HCT116 (cell line): ENCODE data around the gene IER3. TPM values are rescaled to one million over a fixed set of nuclear protein-coding genes. Genes with fewer than 3 reads are reported as not detected.

Source experiments
- ATAC-seq: fragments of 200-7000 bp; cut with Tn5 transposase; 2 replicates; pipeline ENCODE4 v1.9.1; 2020; ENCODE audit warnings: mild to moderate bottlenecking, moderate library complexity
- BruUV-seq: library from RNA; stranded (reverse); fragments of 400-500 nt; replicated peaks from 2 replicates; lab custom pipeline; 2021; lab: Mats Ljungman, UMichigan
- CTCF ChIA-PET: fragments of 300-600 bp; sonication (Branson Sonifier 250); formaldehyde crosslinking; loops from one replicate; lab custom pipeline; 2021; ENCODE audit warnings: antibody characterized with exemption; lab: Charles Lee
- POLR2A ChIA-PET: fragments of 300-600, 350-600 bp; sonication (Branson Sonifier 250); formaldehyde crosslinking; loops from one replicate; lab custom pipeline; 2021; ENCODE audit warnings: antibody characterized with exemption; lab: Charles Lee
- RAD21 ChIA-PET, 2 experiments: fragments of 300-600 bp; sonication (Branson Sonifier 250); formaldehyde crosslinking; loops; one replicate each; lab custom pipeline; 2023; ENCODE audit warnings: low total read pairs in 2 of 2; ENCODE audit not compliant: uncharacterized antibody in 2 of 2, unreplicated experiment in 2 of 2, low non-redundant PET in 1 of 2; lab: Charles Lee
- DNase-seq: peaks from one replicate; pipeline ENCODE4 v3.0.0-alpha.2; 2010; ENCODE audit warnings: low read depth, low spot score
- H2AFZ ChIP-seq: fragments of 200-600 bp; shearing (Covaris generic), sonication (generic); 2 replicates; pipeline ENCODE4 v1.6.1; 2017; ENCODE audit warnings: low read depth, mixed run types, mixed read lengths, antibody characterized with exemption, low read length; ENCODE audit not compliant: poor library complexity, severe bottlenecking
- H3K27ac ChIP-seq: 2 replicates; pipeline ENCODE4 v1.5.1; 2012; ENCODE audit warnings: low read depth, low read length
- H3K27me3 ChIP-seq: fragments of 200-600 bp; sonication (generic); 2 replicates; pipeline ENCODE4 v1.6.1; 2016; ENCODE audit warnings: mixed run types, low read length, mixed read lengths; ENCODE audit not compliant: insufficient read depth
- H3K36me3 ChIP-seq, 2 experiments: fragments of 200-500 bp in 1 of 2; fragments of 200-600 bp in 1 of 2; sonication (Bioruptor generic) in 1 of 2; sonication (generic) in 1 of 2; 2 replicates each; pipeline versions ENCODE4 v1.5.1 to v1.6.1; 2014 to 2016; ENCODE audit warnings: low read length in 2 of 2, inconsistent platforms in 1 of 2, mixed read lengths in 1 of 2, mixed run types in 1 of 2; ENCODE audit not compliant: insufficient read depth in 2 of 2, control insufficient read depth in 1 of 2
- H3K4me1 ChIP-seq, 2 experiments: fragments of 200-600 bp in 1 of 2; sonication (generic) in 1 of 2; 2 replicates each; pipeline versions ENCODE4 v1.5.1 to v1.6.1; 2012 to 2017; ENCODE audit warnings: low read length in 2 of 2, inconsistent platforms in 1 of 2, mild to moderate bottlenecking in 1 of 2, mixed read lengths in 1 of 2, mixed run types in 1 of 2, moderate library complexity in 1 of 2; ENCODE audit not compliant: insufficient read depth in 2 of 2, control insufficient read depth in 1 of 2
- H3K4me2 ChIP-seq: fragments of 200-600 bp; sonication (generic); 2 replicates; pipeline ENCODE4 v1.6.1; 2017; ENCODE audit warnings: mixed run types, low read length, mixed read lengths
- H3K4me3 ChIP-seq, 2 experiments: fragments of 200-600 bp in 1 of 2; sonication (generic) in 1 of 2; replicated peaks in 1 of 2; 2 replicates each; pipeline ENCODE4 v1.5.1; 2011 to 2016; ENCODE audit warnings: low read length in 2 of 2, control low read depth in 1 of 2, low read depth in 1 of 2, mild to moderate bottlenecking in 1 of 2, mixed read lengths in 1 of 2, mixed run types in 1 of 2
- H3K79me2 ChIP-seq: fragments of 200-600 bp; sonication (generic); 2 replicates; pipeline ENCODE4 v1.6.1; 2017; ENCODE audit warnings: mild to moderate bottlenecking, mixed run types, low read length, moderate library complexity, mixed read lengths; ENCODE audit not compliant: insufficient read depth
- H3K9ac ChIP-seq: fragments of 200-600 bp; sonication (generic); 2 replicates; pipeline ENCODE4 v1.6.1; 2016; ENCODE audit warnings: low read length, mixed read lengths
- H3K9me2 ChIP-seq: fragments of 200-600 bp; sonication (generic), shearing (Covaris generic); 2 replicates; pipeline ENCODE4 v1.6.1; 2017; ENCODE audit warnings: mixed run types, mild to moderate bottlenecking, moderate library complexity; ENCODE audit not compliant: insufficient read depth
- H3K9me3 ChIP-seq, 2 experiments: fragments of 200-500 bp in 1 of 2; fragments of 200-600 bp in 1 of 2; sonication (Bioruptor generic) in 1 of 2; sonication (generic) in 1 of 2; 2 replicates each; pipeline ENCODE4 v1.6.1; 2014 to 2017; ENCODE audit warnings: low read length in 2 of 2, mixed read lengths in 2 of 2, inconsistent platforms in 1 of 2, low read depth in 1 of 2, mild to moderate bottlenecking in 1 of 2, mixed run types in 1 of 2, moderate library complexity in 1 of 2; ENCODE audit not compliant: control insufficient read depth in 1 of 2, insufficient read depth in 1 of 2
- H4K20me1 ChIP-seq: fragments of 200-600 bp; sonication (generic), shearing (Covaris generic); 2 replicates; pipeline ENCODE4 v1.6.1; 2017; ENCODE audit warnings: mixed run types, mild to moderate bottlenecking, moderate library complexity; ENCODE audit not compliant: insufficient read depth
- ATF3 ChIP-seq: IDR thresholded peaks from 2 replicates; pipeline ENCODE4 v1.6.1; 2012
- CEBPB ChIP-seq: IDR thresholded peaks from 2 replicates; pipeline ENCODE4 v1.6.1; 2012; ENCODE audit warnings: low read depth
- EGR1 ChIP-seq: IDR thresholded peaks from 2 replicates; pipeline ENCODE4 v1.6.1; 2012; ENCODE audit warnings: low read depth
- ELF1 ChIP-seq: IDR thresholded peaks from 2 replicates; pipeline ENCODE4 v1.6.1; 2012; ENCODE audit warnings: low read depth, borderline replicate concordance
- FOSL1 ChIP-seq: IDR thresholded peaks from 2 replicates; pipeline ENCODE4 v1.6.1; 2012; ENCODE audit warnings: low read depth
- POLR2A ChIP-seq: IDR thresholded peaks from 2 replicates; pipeline ENCODE4 v1.7.0; 2011; ENCODE audit warnings: borderline replicate concordance; ENCODE audit not compliant: insufficient read depth, insufficient read length; ENCODE audit errors: extremely low read depth
- POLR2AphosphoS5 ChIP-seq: IDR thresholded peaks from 2 replicates; pipeline ENCODE4 v1.6.1; 2011; ENCODE audit warnings: mild to moderate bottlenecking, low read depth, low read length, moderate library complexity
- RAD21 ChIP-seq: IDR thresholded peaks from 2 replicates; pipeline ENCODE4 v1.6.1; 2012; ENCODE audit warnings: low read depth, mild to moderate bottlenecking
- REST ChIP-seq: IDR thresholded peaks from 2 replicates; pipeline ENCODE4 v1.6.1; 2012; ENCODE audit warnings: low read depth
- SIN3A ChIP-seq: IDR thresholded peaks from 2 replicates; pipeline ENCODE4 v1.6.1; 2012; ENCODE audit warnings: low read depth
- SP1 ChIP-seq: IDR thresholded peaks from 2 replicates; pipeline ENCODE4 v1.6.1; 2012; ENCODE audit warnings: low read depth
- SRF ChIP-seq: IDR thresholded peaks from 2 replicates; pipeline ENCODE4 v1.6.1; 2012; ENCODE audit warnings: low read depth
- intact Hi-C: fragments of 100-400 bp; cut with micrococcal nuclease; formaldehyde crosslinking; loops from 2 replicates; pipeline ENCODE4 v1.10.0; 2022
- total RNA-seq: library from RNA; stranded (reverse); gene quantifications from one replicate; pipeline ENCODE4 v1.2.1, GENCODE V29; 2021; ENCODE audit not compliant: unreplicated experiment
- TF ChIP-seq, protein P1 (sequence below): IDR thresholded peaks from 2 replicates; pipeline ENCODE4 v1.6.1; 2012

Gene IER3
- total RNA-seq, 1 experiment from 2014 or later: 952 TPM

- H3K36me3 ChIP-seq: peaks cover 5 to 7% of the 10 kb centered on the region in 2 experiments; a peak in 1 of 4 replicates
- no peak overlapping the region for H3K4me3 ChIP-seq
- H3K27ac ChIP-seq: no peak overlapping the region
- H3K27me3 ChIP-seq: no peaks in the 10 kb centered on the region
- H3K9me2 ChIP-seq: no peaks in the 10 kb centered on the region
- H2AFZ ChIP-seq: no peak overlapping the region
- DNase-seq (no peak), ATAC-seq (no peak)
- peaks cover 21 to 50% of the 10 kb centered on the region in 2 experiments for H3K4me1 ChIP-seq
- no peaks in the 10 kb centered on the region for H4K20me1 ChIP-seq
- H3K4me2 ChIP-seq: no peak overlapping the region
- intact Hi-C loops: no loop called here
- TF ChIP-seq ELF1 (no peak), POLR2A (no peak), EGR1 (no peak), RAD21 (no peak), CEBPB (no peak), POLR2AphosphoS5 (no peak), FOSL1 (no peak), REST (no peak), SIN3A (no peak), SP1 (no peak), SRF (no peak), ATF3 (no peak)
- TF ChIP-seq, protein P1, sequence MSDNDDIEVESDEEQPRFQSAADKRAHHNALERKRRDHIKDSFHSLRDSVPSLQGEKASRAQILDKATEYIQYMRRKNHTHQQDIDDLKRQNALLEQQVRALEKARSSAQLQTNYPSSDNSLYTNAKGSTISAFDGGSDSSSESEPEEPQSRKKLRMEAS: no peak
- ChIA-PET CTCF (no interaction called here), RAD21 (interaction anchor here in 1 of 2 experiments (0.5 kb wide), 1 partner anchor 188 kb away, joined by 6 read pairs; no protein-coding TSS in a partner anchor), POLR2A (interaction anchor here (0.8 to 16.4 kb wide), 6 partner anchors 10 to 63 kb away, joined by 3 to 680 read pairs (median 4); partner anchors contain the start of gene MDC1)
- H3K9me3 ChIP-seq: no peaks in the 10 kb centered on the region
- peaks cover 7% of the 10 kb centered on the region for H3K79me2 ChIP-seq
- H3K9ac ChIP-seq: no peak overlapping the region
- BruUV-seq: no TSS peak
These were observed 5.8 kb downstream of the IER3 start for GRCh38 chr6:30738532-30738931.
